Measurements from ENCODE around the gene ARHGAP42.

GRCh38 chr11:101031713-101032112 is 344.6 kb downstream of the ARHGAP42 start:
- TF ChIP-seq, protein P1, sequence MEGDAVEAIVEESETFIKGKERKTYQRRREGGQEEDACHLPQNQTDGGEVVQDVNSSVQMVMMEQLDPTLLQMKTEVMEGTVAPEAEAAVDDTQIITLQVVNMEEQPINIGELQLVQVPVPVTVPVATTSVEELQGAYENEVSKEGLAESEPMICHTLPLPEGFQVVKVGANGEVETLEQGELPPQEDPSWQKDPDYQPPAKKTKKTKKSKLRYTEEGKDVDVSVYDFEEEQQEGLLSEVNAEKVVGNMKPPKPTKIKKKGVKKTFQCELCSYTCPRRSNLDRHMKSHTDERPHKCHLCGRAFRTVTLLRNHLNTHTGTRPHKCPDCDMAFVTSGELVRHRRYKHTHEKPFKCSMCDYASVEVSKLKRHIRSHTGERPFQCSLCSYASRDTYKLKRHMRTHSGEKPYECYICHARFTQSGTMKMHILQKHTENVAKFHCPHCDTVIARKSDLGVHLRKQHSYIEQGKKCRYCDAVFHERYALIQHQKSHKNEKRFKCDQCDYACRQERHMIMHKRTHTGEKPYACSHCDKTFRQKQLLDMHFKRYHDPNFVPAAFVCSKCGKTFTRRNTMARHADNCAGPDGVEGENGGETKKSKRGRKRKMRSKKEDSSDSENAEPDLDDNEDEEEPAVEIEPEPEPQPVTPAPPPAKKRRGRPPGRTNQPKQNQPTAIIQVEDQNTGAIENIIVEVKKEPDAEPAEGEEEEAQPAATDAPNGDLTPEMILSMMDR (IDR thresholded peaks at IDR 0.05; ENCODE audit: insufficient read depth, low read length): no peak
- no peak for TF ChIP-seq REST (IDR thresholded peaks at IDR 0.05; ENCODE audit: insufficient replicate concordance, low read depth)

Measured in HL-60 (cell line).